Fibroblast of gingiva (primary cell): Measurements from ENCODE around the gene CPSF4.
"Not testable (repeated sequence)": the region's sequence is repeated elsewhere in the genome, so short reads cannot be mapped to it uniquely, and the experiment has no call there.

Experiments
- DNase-seq: peaks from one replicate; pipeline ENCODE4 v3.0.0-alpha.2; 2011; ENCODE audit warnings: low read depth

The CPSF4 gene

GRCh38 chr7:99408379-99409191 lies 30.2 kb upstream of the CPSF4 start, which contains the start of the genes BUD31 and PDAP1:
Gene BUD31, plus strand, starts transcription at chr7:99408969. Its CDS starts 2,124 bp downstream, at chr7:99411093.
Gene PDAP1, minus strand, starts transcription at chr7:99408597. Its CDS starts 49 bp downstream, at chr7:99408548.
- DNase-seq = peak; percentile 95

- no peak for DNase-seq
Observed at GRCh38 chr7:99409192-99409572, 29.6 kb upstream of the CPSF4 start.

- no peak for DNase-seq
Observed at GRCh38 chr7:99409806-99410205, 28.9 kb upstream of the CPSF4 start.

GRCh38 chr7:99410635-99411034 lies 28.1 kb upstream of the CPSF4 start:
- no peak for DNase-seq

GRCh38 chr7:99415513-99416127 lies 23.1 kb upstream of the CPSF4 start:
- DNase-seq = peak; percentile 68

GRCh38 chr7:99418260-99418659 lies 20.5 kb upstream of the CPSF4 start:
- no peak for DNase-seq

- DNase-seq = no peak
Observed at GRCh38 chr7:99419323-99420021, 19.3 kb upstream of the CPSF4 start.

- DNase-seq = no peak
Observed at GRCh38 chr7:99420213-99420612, 18.5 kb upstream of the CPSF4 start.

- DNase-seq = no peak
Observed at GRCh38 chr7:99420986-99421385, 17.8 kb upstream of the CPSF4 start.

GRCh38 chr7:99422186-99422585 lies 16.6 kb upstream of the CPSF4 start:
- DNase-seq = no peak

- DNase-seq = no peak
Observed at GRCh38 chr7:99422625-99423024, 16.1 kb upstream of the CPSF4 start.

GRCh38 chr7:99424932-99425730 lies 13.6 kb upstream of the CPSF4 start:
- DNase-seq = no peak

GRCh38 chr7:99428972-99429566 lies 9.7 kb upstream of the CPSF4 start:
- no peak for DNase-seq

- DNase-seq = no peak
Observed at GRCh38 chr7:99429756-99430155, 9.0 kb upstream of the CPSF4 start.

- not testable (repeated sequence) for DNase-seq
Observed at GRCh38 chr7:99431756-99432540, 6.8 kb upstream of the CPSF4 start.

- DNase-seq = no peak
Observed at GRCh38 chr7:99433158-99433557, 5.6 kb upstream of the CPSF4 start.

- DNase-seq = no peak
Observed at GRCh38 chr7:99437946-99438572, 684 bp upstream of the CPSF4 start.

GRCh38 chr7:99440195-99440594 lies 1.5 kb downstream of the CPSF4 start:
- no peak for DNase-seq

GRCh38 chr7:99446096-99446495 lies 7.4 kb downstream of the CPSF4 start:
- DNase-seq = no peak

- no peak for DNase-seq
Observed at GRCh38 chr7:99447943-99448342, 9.2 kb downstream of the CPSF4 start.
